LHCN-M2 (cell line): ENCODE measurements around the gene KRT23. TPM values are rescaled to one million over a fixed set of nuclear protein-coding genes. Genes with fewer than 3 reads are reported as not detected.

Source experiments
- DNase-seq: peaks from one replicate; pipeline ENCODE4 v3.0.0-alpha.2; 2012; ENCODE audit warnings: low read depth
- total RNA-seq: library from RNA; depleted of rRNA; stranded (reverse); fragments of >200 nt; gene quantifications from 2 replicates; pipeline ENCODE4 v1.2.3, GENCODE V29; 2014; rRNA removed

KRT23 gene
- total RNA-seq, 1 experiment from 2014 or later: not detected

DNA sequence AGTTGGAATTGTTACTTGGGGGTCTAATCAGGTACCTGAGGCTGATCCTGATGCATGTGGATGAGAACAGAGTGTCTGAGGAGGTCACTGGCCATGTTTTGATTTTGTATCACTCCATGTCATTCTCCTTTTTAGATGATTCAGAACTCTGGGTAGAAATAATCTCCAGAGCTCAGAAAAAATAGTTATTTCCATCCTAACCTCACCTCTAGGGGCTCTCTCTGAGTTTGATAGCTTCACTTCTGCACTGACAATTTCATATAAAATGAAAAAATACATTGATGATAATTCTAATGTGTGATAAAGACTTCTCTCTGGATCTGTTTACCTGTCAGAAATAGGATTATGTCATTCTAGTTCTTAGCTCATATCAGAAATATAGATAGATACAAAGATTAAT, 64.2 kb downstream of the KRT23 start:
- DNase-seq: no peak

Other genes starting within 250 kb of the KRT23 start
- not detected in 2 replicates for gene KRT24, start 233.9 kb downstream of the KRT23 start, total RNA-seq
- not detected in 2 replicates for gene KRT25, start 182.3 kb downstream of the KRT23 start, total RNA-seq
- gene KRT26, start 165.4 kb downstream of the KRT23 start, total RNA-seq: not detected in 2 replicates
- not detected in 2 replicates for gene KRT27, start 155.1 kb downstream of the KRT23 start, total RNA-seq
- not detected in 2 replicates for gene KRT28, start 137.7 kb downstream of the KRT23 start, total RNA-seq
- gene KRT10, start 115.0 kb downstream of the KRT23 start, total RNA-seq: 20.1 and 33.0 TPM in 2 replicates
- gene KRT12, start 70.4 kb downstream of the KRT23 start, total RNA-seq: not detected in 2 replicates
- gene KRT20, start 52.4 kb downstream of the KRT23 start, total RNA-seq: not detected in 2 replicates
- not detected in 2 replicates for gene KRT39, start 29.3 kb upstream of the KRT23 start, total RNA-seq
- gene KRT40, start 46.7 kb upstream of the KRT23 start, total RNA-seq: not detected in 2 replicates
- gene KRTAP3-3, start 56.5 kb upstream of the KRT23 start, total RNA-seq: not detected in 2 replicates
- not detected in 2 replicates for gene KRTAP3-2, start 62.3 kb upstream of the KRT23 start, total RNA-seq
- gene KRTAP3-1, start 71.5 kb upstream of the KRT23 start, total RNA-seq: not detected in 2 replicates
- 2.8 and 6.0 TPM in 2 replicates for gene KRTAP1-5, start 89.6 kb upstream of the KRT23 start, total RNA-seq
- not detected in 2 replicates for gene KRTAP1-4, start 92.5 kb upstream of the KRT23 start, total RNA-seq
- not detected in 2 replicates for gene KRTAP1-3, start 97.2 kb upstream of the KRT23 start, total RNA-seq
- gene KRTAP1-1, start 103.8 kb upstream of the KRT23 start, total RNA-seq: not detected in 2 replicates
- gene KRTAP2-1, start 109.7 kb upstream of the KRT23 start, total RNA-seq: not detected in 2 replicates
- gene KRTAP2-2, start 117.6 kb upstream of the KRT23 start, total RNA-seq: not detected in 2 replicates
- gene KRTAP2-3, start 122.5 kb upstream of the KRT23 start, total RNA-seq: 0.80 and 3.4 TPM in 2 replicates
- not detected in 2 replicates for gene KRTAP2-4, start 128.2 kb upstream of the KRT23 start, total RNA-seq
- not detected in 2 replicates for gene KRTAP4-7, start 146.5 kb upstream of the KRT23 start, total RNA-seq
- gene KRTAP4-8, start 160.5 kb upstream of the KRT23 start, total RNA-seq: not detected in 2 replicates
- gene KRTAP4-16, start 164.6 kb upstream of the KRT23 start, total RNA-seq: not detected in 2 replicates
- not detected in 2 replicates for gene KRTAP4-9, start 167.7 kb upstream of the KRT23 start, total RNA-seq
- gene KRTAP4-11, start 180.7 kb upstream of the KRT23 start, total RNA-seq: not detected in 2 replicates
- gene KRTAP4-12, start 186.5 kb upstream of the KRT23 start, total RNA-seq: not detected in 2 replicates
- not detected in 2 replicates for gene KRTAP4-6, start 202.9 kb upstream of the KRT23 start, total RNA-seq
- not detected in 2 replicates for gene KRTAP4-5, start 212.2 kb upstream of the KRT23 start, total RNA-seq
- gene KRTAP4-4, start 223.1 kb upstream of the KRT23 start, total RNA-seq: not detected in 2 replicates
- gene KRTAP4-3, start 230.6 kb upstream of the KRT23 start, total RNA-seq: not detected in 2 replicates
- not detected in 2 replicates for gene KRTAP4-2, start 240.6 kb upstream of the KRT23 start, total RNA-seq
- gene KRTAP4-1, start 247.3 kb upstream of the KRT23 start, total RNA-seq: not detected in 2 replicates